PC-3 (cell line): Measurements from ENCODE around the gene MACROD1. TPM values are rescaled to one million over a fixed set of nuclear protein-coding genes. Genes with fewer than 3 reads are reported as not detected.

Experiments
- ATAC-seq: fragments of 200-7000 bp; cut with Tn5 transposase; 2 replicates; pipeline ENCODE4 v1.9.1; 2020; ENCODE audit warnings: mild to moderate bottlenecking, moderate library complexity
- BruUV-seq: library from RNA; stranded (reverse); fragments of 400-500 nt; replicated peaks from 2 replicates; lab custom pipeline; 2021; lab: Mats Ljungman, UMichigan
- CTCF ChIA-PET: fragments of 300-600 bp; sonication (Branson Sonifier 250); formaldehyde crosslinking; loops from one replicate; lab custom pipeline; 2022; ENCODE audit warnings: antibody characterized with exemption; lab: Charles Lee
- POLR2A ChIA-PET: fragments of 300-600 bp; sonication (Branson Sonifier 250); formaldehyde crosslinking; loops from one replicate; lab custom pipeline; 2022; ENCODE audit warnings: antibody characterized with exemption; ENCODE audit not compliant: unreplicated experiment; lab: Charles Lee
- DNase-seq: peaks from one replicate; pipeline ENCODE4 v3.0.0-alpha.2; 2015
- H2AFZ ChIP-seq: fragments of 300-600 bp; sonication (generic); 2 replicates; pipeline ENCODE4 v1.6.0; 2016; ENCODE audit warnings: antibody characterized with exemption, low read length
- H3F3A ChIP-seq: fragments of 300-600 bp; sonication (generic); one replicate; pipeline ENCODE4 v1.6.0; 2017; ENCODE audit warnings: antibody characterized with exemption, low read length, control low read depth, mild to moderate bottlenecking; ENCODE audit not compliant: unreplicated experiment
- H3K27ac ChIP-seq: fragments of 300-600 bp; sonication (generic); 2 replicates; pipeline ENCODE4 v1.5.1; 2016; ENCODE audit warnings: mild to moderate bottlenecking, low read length
- H3K27me3 ChIP-seq: fragments of 300-600 bp; sonication (generic); 2 replicates; pipeline ENCODE4 v1.6.1; 2016; ENCODE audit warnings: low read length, mixed read lengths
- H3K36me3 ChIP-seq: fragments of 300-600 bp; sonication (generic); 2 replicates; pipeline ENCODE4 v1.6.1; 2016; ENCODE audit warnings: low read depth, mixed run types, low read length, mixed read lengths
- H3K4me1 ChIP-seq: fragments of 300-600 bp; sonication (generic); 2 replicates; pipeline ENCODE4 v1.5.1; 2016; ENCODE audit warnings: low read length; ENCODE audit not compliant: insufficient read depth
- H3K4me2 ChIP-seq: fragments of 300-600 bp; sonication (generic); 2 replicates; pipeline ENCODE4 v1.6.0; 2016; ENCODE audit warnings: low read length
- H3K4me3 ChIP-seq: fragments of 300-600 bp; sonication (generic); 2 replicates; pipeline ENCODE4 v1.5.1; 2016; ENCODE audit warnings: mild to moderate bottlenecking, low read length, mixed read lengths
- H3K79me2 ChIP-seq: fragments of 300-600 bp; sonication (generic); 2 replicates; pipeline ENCODE4 v1.6.1; 2017; ENCODE audit warnings: low read length, mixed read lengths
- H3K9ac ChIP-seq: fragments of 300-600 bp; sonication (generic); 2 replicates; pipeline ENCODE4 v1.6.0; 2016; ENCODE audit warnings: mild to moderate bottlenecking, low read length
- H3K9me2 ChIP-seq: fragments of 300-600 bp; sonication (generic); replicated peaks from 2 replicates; pipeline ENCODE4 v1.6.1; 2016; ENCODE audit warnings: mixed run types, low read length, mixed read lengths
- H3K9me3 ChIP-seq: fragments of 300-600 bp; sonication (generic); 2 replicates; pipeline ENCODE4 v1.6.1; 2016; ENCODE audit warnings: low read length, mixed read lengths
- H4K20me1 ChIP-seq: fragments of 300-600 bp; sonication (generic); 2 replicates; pipeline ENCODE4 v1.6.1; 2016; ENCODE audit warnings: low read length, mixed read lengths
- CTCF ChIP-seq: fragments of 300-600 bp; sonication (generic); conservative IDR thresholded peaks from 2 replicates; pipeline ENCODE4 v1.5.1; 2017; ENCODE audit warnings: antibody characterized with exemption, low read depth, mild to moderate bottlenecking, low read length
- EZH2 ChIP-seq: fragments of 300-600 bp; sonication (generic); IDR thresholded peaks from one replicate; pipeline ENCODE4 v1.6.1; 2017; ENCODE audit warnings: antibody characterized with exemption, mild to moderate bottlenecking, low read length; ENCODE audit not compliant: unreplicated experiment
- EZH2phosphoT487 ChIP-seq: fragments of 300-600 bp; sonication (generic); IDR thresholded peaks from 2 replicates; pipeline ENCODE4 v1.6.1; 2018; ENCODE audit warnings: mild to moderate bottlenecking, antibody characterized with exemption, low read length, borderline replicate concordance
- intact Hi-C: fragments of 100-400 bp; cut with micrococcal nuclease; formaldehyde crosslinking; loops from 2 replicates; pipeline ENCODE4 v1.9.0; 2023
- total RNA-seq: library from RNA; depleted of rRNA; stranded (reverse); fragments of >200 nt; gene quantifications from 2 replicates; pipeline ENCODE4 v1.2.3, GENCODE V29; 2014

The MACROD1 gene
- total RNA-seq, 1 experiment from 2014 or later, result 71.4 TPM

GRCh38 chr11:64192434-64192833 lies 26.5 kb upstream of the MACROD1 start:
- H3K9me2 ChIP-seq, result no peaks in the 10 kb centered on the region
- no peak for TF ChIP-seq CTCF
- no peak for TF ChIP-seq EZH2
- TF ChIP-seq EZH2phosphoT487, result no peak
- H4K20me1 ChIP-seq, result peaks cover 44% of the 10 kb centered on the region
- intact Hi-C loops, result no loop called here
- no peaks in the 10 kb centered on the region for H3K9me3 ChIP-seq
- ChIA-PET POLR2A (no interaction called here), CTCF (interaction anchor here (1.1 kb wide), 1 partner anchor 12 kb away, joined by 3 read pairs; no protein-coding TSS in a partner anchor)
- H3K4me3 ChIP-seq, result no peak overlapping the region
- H3K27ac ChIP-seq, result no peak overlapping the region
- H3F3A ChIP-seq, result no peaks in the 10 kb centered on the region
- H2AFZ ChIP-seq, result no peak overlapping the region
- DNase-seq (no peak), ATAC-seq (no peak)
- peaks cover 9% of the 10 kb centered on the region; the same call in 1 of the 2 replicates for H3K79me2 ChIP-seq
- no peak overlapping the region for H3K9ac ChIP-seq
- H3K27me3 ChIP-seq, result no peaks in the 10 kb centered on the region
- H3K4me1 ChIP-seq, result peaks cover 3% of the 10 kb centered on the region; the same call in 1 of the 2 replicates
- peaks cover 70% of the 10 kb centered on the region for H3K36me3 ChIP-seq
- no peak overlapping the region for H3K4me2 ChIP-seq
- BruUV-seq, result no TSS peak

GRCh38 chr11:64186492-64187165 lies 20.7 kb upstream of the MACROD1 start:
- intact Hi-C loops, result loop anchor here (1.0 to 10.0 kb wide), 3 partner anchors 46 to 1462 kb away; partner anchors contain the start of genes DNAJC4, ESRRA, HNRNPUL2 and TTC9C
- no peaks in the 10 kb centered on the region for H3K9me2 ChIP-seq
- DNase-seq, result no peak
- peaks cover 21% of the 10 kb centered on the region for H3K4me1 ChIP-seq
- H3F3A ChIP-seq, result peaks cover 4% of the 10 kb centered on the region
- no peak overlapping the region for H3K27ac ChIP-seq
- peaks cover 21% of the 10 kb centered on the region for H4K20me1 ChIP-seq
- no peak for ATAC-seq
- ChIA-PET CTCF (interaction anchor here (1.5 kb wide), 2 partner anchors 18 to 20 kb away, joined by 4 to 8 read pairs; partner anchors contain the start of gene MACROD1), POLR2A (interaction anchor here (1.2 to 2.0 kb wide), 2 partner anchors 18 to 59 kb away, joined by 6 to 17 read pairs; no protein-coding TSS in a partner anchor)
- H3K9me3 ChIP-seq, result no peaks in the 10 kb centered on the region
- no peak overlapping the region for H3K9ac ChIP-seq
- no peak overlapping the region for H3K4me2 ChIP-seq
- no peaks in the 10 kb centered on the region for H3K27me3 ChIP-seq
- H3K4me3 ChIP-seq, result no peak overlapping the region
- H2AFZ ChIP-seq, result no peak overlapping the region
- H3K36me3 ChIP-seq, result peaks cover 21% of the 10 kb centered on the region
- TF ChIP-seq EZH2phosphoT487, result no peak
- no peak for TF ChIP-seq EZH2
- no peak for TF ChIP-seq CTCF
- peaks cover 28% of the 10 kb centered on the region for H3K79me2 ChIP-seq
- no TSS peak for BruUV-seq
